Astrocyte of the hippocampus (primary cell): Measurements from ENCODE around the gene PCIF1.

Experiments used
- DNase-seq: peaks from one replicate; pipeline ENCODE4 v3.0.0; 2011; ENCODE audit warnings: low read depth, low spot score

PCIF1 gene

DNA sequence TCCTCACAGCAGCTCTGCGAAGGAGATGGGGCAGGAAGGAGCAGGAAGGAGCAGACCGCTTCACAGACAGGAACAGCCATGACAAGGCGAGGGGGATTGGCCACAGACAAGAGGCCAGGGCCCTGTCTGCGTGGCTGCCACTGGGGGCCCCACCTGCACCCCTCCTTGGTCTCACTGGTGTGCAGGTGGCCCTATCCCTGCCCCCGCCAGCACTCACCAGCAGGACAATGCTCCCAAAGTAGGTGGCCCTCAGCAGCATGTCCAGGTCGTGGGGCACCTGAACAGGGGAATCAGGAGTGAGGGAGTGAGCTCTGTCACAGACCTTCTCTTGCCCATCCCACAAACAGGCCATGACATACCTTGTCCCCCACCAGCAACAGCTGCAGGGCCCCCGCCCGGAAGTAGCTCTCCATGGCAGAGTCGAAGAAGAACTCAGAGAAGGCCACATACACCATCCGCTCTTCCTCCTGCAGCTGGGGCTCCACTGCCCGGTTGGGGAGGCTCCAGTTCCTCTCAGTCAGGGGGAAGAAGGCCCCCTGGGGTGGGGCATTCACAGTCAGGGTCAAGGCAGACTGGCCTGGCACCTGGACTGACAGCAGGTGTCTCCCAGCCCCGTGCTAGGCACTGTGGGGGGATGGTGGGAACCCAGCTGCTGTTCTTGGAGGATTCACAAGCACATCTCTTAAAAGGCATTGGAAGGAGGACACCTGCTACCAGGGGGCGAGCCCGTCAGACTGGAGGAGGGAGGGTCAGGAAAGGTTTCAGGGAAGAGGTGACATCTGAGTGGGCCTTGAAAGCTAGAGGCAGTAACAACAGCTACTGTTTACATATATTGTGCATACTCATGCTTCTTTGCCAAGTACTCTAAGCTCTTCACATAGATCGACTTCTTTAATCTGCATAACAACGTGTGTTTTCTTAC is 29.6 kb upstream of the PCIF1 start:
- DNase-seq: no peak

- peak; percentile 76 for DNase-seq
These were observed 28.9 kb upstream of the PCIF1 start for GRCh38 chr20:45905505-45906079.

- no peak for DNase-seq
These were observed 27.1 kb upstream of the PCIF1 start for GRCh38 chr20:45907219-45907948.

DNA sequence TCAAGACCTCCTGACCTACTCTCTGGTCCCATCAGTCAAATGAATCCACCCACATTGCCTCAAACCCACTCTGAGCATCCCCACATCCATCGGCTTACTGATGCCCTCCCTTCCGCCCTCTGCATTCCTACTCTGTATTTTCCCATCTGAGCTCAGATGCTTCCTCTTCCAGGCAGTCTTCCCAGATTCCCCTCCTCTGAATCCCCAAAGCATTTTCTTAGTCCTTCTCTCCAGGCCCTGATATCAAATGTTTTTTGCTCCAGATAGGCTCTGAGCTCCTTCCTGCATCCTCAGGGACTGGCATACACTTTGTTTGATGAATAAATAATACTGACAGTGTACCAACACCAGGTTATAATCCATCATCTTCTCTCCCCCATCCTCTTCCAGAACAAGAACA is 26.4 kb upstream of the PCIF1 start:
- DNase-seq: no peak

DNA sequence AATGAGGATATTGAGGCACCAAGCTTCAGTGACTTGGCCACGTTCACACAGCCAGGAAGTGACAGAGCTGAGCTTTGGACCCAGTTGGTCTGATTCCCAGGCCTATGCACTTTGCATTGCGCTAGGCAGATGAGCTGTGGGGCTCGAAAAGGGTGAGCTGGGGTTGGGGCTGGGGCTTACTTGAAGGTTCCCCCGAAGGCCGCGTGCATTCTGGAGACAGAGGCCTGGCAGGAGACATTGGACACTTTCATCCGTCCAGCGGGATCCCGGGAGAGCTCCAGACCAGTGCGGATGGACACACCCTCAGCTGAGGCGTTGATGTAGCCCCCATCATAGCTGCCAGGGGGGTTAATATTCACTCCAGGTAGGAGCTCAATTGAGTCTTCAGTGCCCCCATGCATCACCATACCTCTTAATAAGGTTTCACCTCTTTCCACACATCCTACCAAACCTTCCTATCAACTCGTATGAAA is 25.1 kb upstream of the PCIF1 start:
- DNase-seq: no peak

GRCh38 chr20:45909817-45910669 is 24.4 kb upstream of the PCIF1 start:
- no peak for DNase-seq

DNA sequence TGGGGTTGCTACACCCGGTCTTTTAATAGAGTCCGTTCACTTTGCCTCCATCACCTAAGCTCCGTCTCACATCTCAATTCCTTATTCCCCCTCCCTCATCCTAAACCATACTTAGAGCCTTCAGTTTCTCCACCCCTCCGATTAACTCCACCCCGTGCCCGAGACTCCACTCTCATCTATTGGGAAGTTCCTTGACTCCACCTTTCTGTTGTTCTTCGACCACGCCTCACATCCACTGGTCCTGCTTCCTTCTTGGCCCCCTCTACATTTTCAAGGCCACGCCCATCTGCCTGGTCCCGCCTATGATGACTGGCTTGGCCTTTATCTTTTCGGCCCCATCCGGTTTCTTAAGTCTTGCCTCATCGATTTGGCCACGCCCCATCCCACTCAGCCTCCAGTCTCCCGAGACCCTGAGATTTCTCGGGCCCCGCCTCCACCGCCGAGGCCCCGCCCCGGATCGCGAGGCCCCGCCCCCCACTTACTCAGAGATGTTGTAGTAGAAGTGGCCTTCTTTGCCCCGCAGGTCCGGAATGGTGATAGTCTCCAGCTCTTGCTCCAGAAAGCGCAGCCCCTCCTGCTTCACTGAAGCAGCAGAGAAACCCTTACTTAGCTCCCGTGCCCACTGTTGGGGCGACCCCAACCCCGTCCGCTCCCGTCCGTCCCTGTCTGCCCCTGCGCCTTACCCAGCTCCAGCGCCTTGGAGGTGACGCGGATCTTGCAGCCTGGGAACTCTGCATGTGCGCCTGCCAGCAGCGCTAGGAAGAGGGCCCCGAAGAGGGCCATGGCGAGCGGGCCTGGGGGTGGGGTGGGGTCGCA is 23.6 kb upstream of the PCIF1 start:
- peak; percentile 99 for DNase-seq

- DNase-seq: peak; percentile 95
These were observed 22.8 kb upstream of the PCIF1 start, which contains the start of gene PLTP for GRCh38 chr20:45911486-45912343. TSS of gene PLTP (minus strand) at chr20:45912155. CDS start at chr20:45911452, 703 bp downstream.

- DNase-seq: no peak
These were observed 22.2 kb upstream of the PCIF1 start for GRCh38 chr20:45912344-45912682.

GRCh38 chr20:45913116-45913515 is 21.4 kb upstream of the PCIF1 start:
- DNase-seq: no peak

GRCh38 chr20:45917790-45918141 is 16.7 kb upstream of the PCIF1 start:
- DNase-seq: no peak

- no peak for DNase-seq
These were observed 16.2 kb upstream of the PCIF1 start for GRCh38 chr20:45918182-45918737.

DNA sequence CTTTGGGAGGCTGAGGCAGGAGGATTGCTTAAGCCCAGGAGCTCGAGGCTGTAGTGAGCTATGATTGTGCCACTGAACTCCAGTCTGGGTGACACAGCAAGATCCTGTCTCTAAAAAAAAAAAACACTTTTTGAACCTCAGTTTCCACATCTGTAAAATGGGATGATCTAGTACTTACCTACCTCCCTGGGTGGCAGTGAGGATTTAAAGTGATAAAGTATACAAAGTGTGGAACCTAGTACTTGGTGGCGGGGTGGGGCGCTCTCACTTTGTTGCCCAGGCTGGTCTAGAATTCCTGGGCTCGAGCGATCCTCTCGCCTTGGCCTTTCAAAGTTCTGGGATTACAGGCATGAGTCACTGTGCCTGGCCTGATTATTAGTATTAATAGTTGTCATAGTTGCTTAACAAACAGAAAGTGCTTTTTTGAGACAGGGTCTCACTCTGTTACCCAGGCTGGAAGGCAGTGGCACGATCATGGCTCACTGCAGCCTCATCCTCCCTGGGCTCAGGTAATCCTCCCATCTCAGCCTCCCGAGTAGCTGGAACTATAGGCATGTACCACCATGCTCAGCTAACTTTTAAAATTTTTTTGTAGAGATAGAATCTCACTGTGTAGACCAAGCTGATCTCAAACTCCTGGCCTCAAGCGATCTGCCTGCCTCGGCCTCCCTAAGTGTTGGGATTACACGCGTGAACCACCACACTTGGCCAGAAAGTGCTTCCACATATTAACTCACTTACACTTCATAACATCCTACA is 15.5 kb upstream of the PCIF1 start:
- DNase-seq: no peak

DNA sequence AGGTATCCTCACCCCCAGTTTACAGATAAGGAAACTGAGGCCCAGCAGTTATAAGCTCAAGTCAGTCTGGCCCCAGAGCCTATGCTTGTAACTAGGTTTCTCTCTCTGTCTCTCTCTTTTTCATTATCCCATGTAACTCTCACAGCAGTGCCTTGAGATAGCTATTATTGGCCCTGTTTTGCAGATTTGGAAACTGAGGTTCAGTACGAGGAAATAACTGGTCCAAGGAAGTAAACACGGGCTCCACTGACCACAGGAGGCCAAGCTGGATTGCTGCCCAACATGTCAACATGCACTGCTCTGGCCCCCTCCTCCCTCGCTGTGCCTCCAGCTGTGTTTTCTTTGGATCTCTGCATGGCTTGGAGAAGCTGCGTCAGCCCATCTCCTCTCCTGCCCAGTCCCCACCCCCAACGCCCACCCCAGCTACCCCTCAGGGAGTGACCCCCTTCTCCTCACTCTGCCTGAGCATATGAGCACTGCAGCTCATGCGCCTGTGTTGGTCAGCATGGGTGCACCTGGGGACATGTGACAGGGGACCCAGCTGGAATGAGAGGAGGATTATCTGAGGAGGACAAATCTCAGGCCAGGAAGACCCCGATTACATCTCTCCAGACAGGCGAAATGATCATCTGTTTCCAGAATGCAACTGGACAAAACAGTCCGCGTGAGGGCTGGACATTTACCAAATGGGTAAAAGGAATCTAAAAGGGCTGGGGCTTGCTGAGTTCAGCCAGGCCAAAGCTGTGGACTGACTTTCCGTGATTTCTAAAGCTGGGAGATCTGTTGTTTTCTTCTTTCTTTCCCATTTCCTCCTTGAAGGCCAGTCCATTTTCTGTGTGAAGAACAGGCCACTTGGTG is 14.7 kb upstream of the PCIF1 start:
- peak; percentile 78 for DNase-seq

DNA sequence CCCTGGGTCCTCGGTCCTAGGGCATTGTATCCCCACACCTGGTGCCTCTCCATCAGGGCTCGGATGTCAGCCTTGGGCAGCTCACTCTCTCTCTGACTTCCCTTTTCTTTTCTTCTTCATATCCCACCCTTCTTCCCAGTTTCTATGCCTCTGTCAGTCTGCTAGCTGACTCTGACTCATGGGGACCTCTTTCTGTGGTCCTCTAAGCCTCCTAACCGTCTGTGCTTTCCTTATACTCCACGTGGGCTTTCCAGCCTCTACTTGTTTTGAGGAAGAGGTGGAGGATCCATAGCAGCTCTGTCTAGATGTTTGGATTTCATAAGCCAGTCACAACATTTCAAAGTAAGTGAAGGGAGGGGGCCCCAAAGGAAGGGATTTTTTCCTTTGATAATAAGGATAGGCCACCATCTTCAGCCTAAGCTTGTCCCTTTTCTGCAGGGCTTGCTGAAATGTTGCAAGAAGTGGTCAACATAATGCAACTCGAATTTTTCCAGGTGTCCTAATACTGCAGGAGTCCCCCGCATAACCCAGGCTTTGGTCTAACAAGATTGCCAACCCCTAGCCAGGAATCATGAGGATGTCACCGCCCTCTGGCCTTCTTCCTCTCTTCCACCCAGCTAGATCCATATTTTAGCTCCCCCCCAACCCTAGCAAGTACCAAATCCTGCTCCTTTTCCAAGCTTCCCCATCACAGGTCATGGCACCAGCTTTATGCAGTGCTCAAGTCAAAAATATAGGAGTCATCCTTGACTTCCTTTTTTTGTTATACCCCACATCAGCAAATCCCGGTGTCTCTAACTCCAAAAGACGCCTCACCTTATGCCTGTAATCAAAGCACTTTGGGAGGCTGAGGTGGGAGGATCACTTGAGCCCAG is 13.8 kb upstream of the PCIF1 start:
- no peak for DNase-seq

DNA sequence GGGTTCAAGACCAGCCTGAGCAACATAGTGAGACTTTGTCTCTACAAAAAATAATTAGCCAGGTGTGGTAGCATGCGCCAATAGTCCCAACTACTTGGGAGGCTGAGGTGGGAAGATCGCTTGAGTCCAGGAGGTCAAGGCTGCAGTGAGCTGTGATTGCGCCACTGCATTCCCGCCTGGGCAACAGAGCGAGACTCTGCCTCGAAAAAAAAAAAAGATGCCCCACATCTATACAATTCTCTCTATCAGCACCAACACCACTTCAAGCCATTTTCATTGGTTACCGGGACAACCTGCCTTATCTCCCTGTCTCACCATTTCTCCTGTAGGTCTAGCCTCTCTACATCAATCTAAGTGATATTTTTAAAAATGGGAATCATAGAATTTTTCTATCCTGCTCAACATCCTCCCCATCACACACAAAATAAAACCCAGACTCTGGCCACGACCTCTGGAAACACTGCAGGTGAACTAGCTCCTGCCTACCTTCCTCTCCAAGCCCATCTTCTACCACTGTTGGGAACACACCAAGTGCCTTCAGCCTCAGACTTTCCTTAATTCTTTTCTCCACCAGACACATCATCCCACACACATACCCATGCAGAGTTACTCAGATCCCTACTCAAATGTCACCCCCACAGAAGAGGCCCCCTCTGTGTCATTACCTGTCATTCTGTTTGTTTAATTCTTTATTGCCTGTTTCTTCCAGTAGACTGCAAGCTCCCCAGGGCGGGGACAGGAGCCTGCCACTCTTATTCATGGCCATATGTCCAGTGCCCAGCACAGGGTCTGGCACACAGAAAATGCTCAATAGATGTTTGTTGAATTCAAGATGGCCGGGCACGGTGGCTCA is 12.9 kb upstream of the PCIF1 start:
- no peak for DNase-seq
